ENCODE measurements around the gene CREB5. TPM values are rescaled to one million over a fixed set of nuclear protein-coding genes. Genes with fewer than 3 reads are reported as not detected.

The CREB5 gene
- total and polyA plus RNA-seq, 2 experiments from 2014 or later = 2.4 to 4.4 TPM

- TF ChIP-seq REST (IDR thresholded peaks at IDR 0.05; ENCODE audit: unreplicated experiment) (no peak), EZH2phosphoT487 (IDR thresholded peaks at IDR 0.05; ENCODE audit: unreplicated experiment) (no peak), STAT1 (IDR thresholded peaks at IDR 0.05; ENCODE audit: unreplicated experiment) (no peak), POLR2AphosphoS5 (IDR thresholded peaks at IDR 0.05; ENCODE audit: low read depth) (no peak), CREB1 (CRISPR knock-in tag; IDR thresholded peaks at IDR 0.05; ENCODE audit: low read depth) (no peak), NANOG (IDR thresholded peaks at IDR 0.05; ENCODE audit: borderline replicate concordance) (no peak)
These were observed 227.7 kb downstream of the CREB5 start (continued) for GRCh38 chr7:28640001-28640400.

GRCh38 chr7:28641752-28642545 lies 229.6 kb downstream of the CREB5 start:
- no peaks in the 10 kb centered on the region for H3K27me3 ChIP-seq (ENCODE audit: insufficient read depth)
- H3K9me2 ChIP-seq (ENCODE audit: insufficient read depth) = 0 out of 2 replicates have a peak, but pooled peaks cover under 1% of the 10 kb centered on the region
- no peaks in the 10 kb centered on the region for H3K36me3 Mint-ChIP-seq (ENCODE audit: low read depth)
- no peaks in the 10 kb centered on the region for H3F3A ChIP-seq (replicated peaks; ENCODE audit: low read depth)
- H3K79me2 ChIP-seq (replicated peaks; ENCODE audit: insufficient read depth) = no peaks in the 10 kb centered on the region
- H3K4me3 Mint-ChIP-seq = no peak overlapping the region
- H3K27ac Mint-ChIP-seq = no peak overlapping the region
- no peaks in the 10 kb centered on the region for H3K36me3 ChIP-seq (ENCODE audit: insufficient read depth)
- no peaks in the 10 kb centered on the region for H4K20me1 ChIP-seq (replicated peaks; ENCODE audit: insufficient read depth)
- no peak for ATAC-seq
- DNase-seq (ENCODE audit: low spot score) = no peak
- TF ChIP-seq EZH2phosphoT487 (IDR thresholded peaks at IDR 0.05; ENCODE audit: unreplicated experiment) (no peak), NANOG (IDR thresholded peaks at IDR 0.05; ENCODE audit: borderline replicate concordance) (no peak), JUNB (IDR thresholded peaks at IDR 0.05; ENCODE audit: unreplicated experiment) (no peak), REST (IDR thresholded peaks at IDR 0.05; ENCODE audit: unreplicated experiment) (no peak)
- H3K27me3 Mint-ChIP-seq (ENCODE audit: insufficient read depth, low read depth, poor library complexity) = peaks cover 6% of the 10 kb centered on the region
- H3K4me2 ChIP-seq = 0 out of 2 replicates have a peak overlapping the region, but pooled peaks have one; percentile 3
- peak overlapping the region; percentile 25 for H2AFZ ChIP-seq
- H3K4me1 ChIP-seq (ENCODE audit: insufficient read depth) = peaks cover 13% of the 10 kb centered on the region
- no peaks in the 10 kb centered on the region for H3K9me3 Mint-ChIP-seq
- no peak overlapping the region for H3K4me3 ChIP-seq
- no peak overlapping the region for H3K27ac ChIP-seq (ENCODE audit: low read depth)
- H3K4me1 Mint-ChIP-seq = peaks cover 15% of the 10 kb centered on the region
